Stomach (tissue), 4 donors: Measurements from ENCODE around the gene EIF4E.
"Not testable (repeated sequence)": the region's sequence is repeated elsewhere in the genome, so short reads cannot be mapped to it uniquely, and the experiment has no call there.

Source experiments
- POLR2A ChIP-seq, 4 donors: fragments of 450-650 bp; IDR thresholded peaks; one replicate each; pipeline ENCODE4 v1.6.1; 2016; ENCODE audit warnings: antibody characterized with exemption in 4 of 4, control low read depth in 2 of 4, mild to moderate bottlenecking in 1 of 4, moderate library complexity in 1 of 4
- TF ChIP-seq, protein P1 (sequence below), 7 experiments: fragments of 450-650 bp in 4 of 7; fragments of 200-600 bp in 3 of 7; sonication (generic) in 3 of 7; IDR thresholded peaks; one replicate each; pipeline ENCODE4 v1.5.1; 2016 to 2019; ENCODE audit warnings: antibody characterized with exemption in 7 of 7, control low read depth in 2 of 7, mild to moderate bottlenecking in 1 of 7

- TF ChIP-seq POLR2A (IDR thresholded peaks at IDR 0.05), result not testable (repeated sequence)
- TF ChIP-seq, protein P1, sequence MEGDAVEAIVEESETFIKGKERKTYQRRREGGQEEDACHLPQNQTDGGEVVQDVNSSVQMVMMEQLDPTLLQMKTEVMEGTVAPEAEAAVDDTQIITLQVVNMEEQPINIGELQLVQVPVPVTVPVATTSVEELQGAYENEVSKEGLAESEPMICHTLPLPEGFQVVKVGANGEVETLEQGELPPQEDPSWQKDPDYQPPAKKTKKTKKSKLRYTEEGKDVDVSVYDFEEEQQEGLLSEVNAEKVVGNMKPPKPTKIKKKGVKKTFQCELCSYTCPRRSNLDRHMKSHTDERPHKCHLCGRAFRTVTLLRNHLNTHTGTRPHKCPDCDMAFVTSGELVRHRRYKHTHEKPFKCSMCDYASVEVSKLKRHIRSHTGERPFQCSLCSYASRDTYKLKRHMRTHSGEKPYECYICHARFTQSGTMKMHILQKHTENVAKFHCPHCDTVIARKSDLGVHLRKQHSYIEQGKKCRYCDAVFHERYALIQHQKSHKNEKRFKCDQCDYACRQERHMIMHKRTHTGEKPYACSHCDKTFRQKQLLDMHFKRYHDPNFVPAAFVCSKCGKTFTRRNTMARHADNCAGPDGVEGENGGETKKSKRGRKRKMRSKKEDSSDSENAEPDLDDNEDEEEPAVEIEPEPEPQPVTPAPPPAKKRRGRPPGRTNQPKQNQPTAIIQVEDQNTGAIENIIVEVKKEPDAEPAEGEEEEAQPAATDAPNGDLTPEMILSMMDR (IDR thresholded peaks at IDR 0.05), result not testable (repeated sequence)
These were observed 48.0 kb downstream of the EIF4E start for GRCh38 chr4:98880884-98881283.
